Stimulated activated CD8-positive, alpha-beta memory T cell treated with anti-CD3 and anti-CD28 coated beads, Interleukin-12 subunit alpha, Interleukin-12 subunit beta, amount 100 ng/mL, for 24 hours (primary cell): ENCODE measurements around the gene ANKS6.

Experiments used
- DNase-seq: peaks from one replicate; pipeline ENCODE4 v3.0.0-alpha.2; 2020; ENCODE audit errors: extremely low read depth

The ANKS6 gene

DNA sequence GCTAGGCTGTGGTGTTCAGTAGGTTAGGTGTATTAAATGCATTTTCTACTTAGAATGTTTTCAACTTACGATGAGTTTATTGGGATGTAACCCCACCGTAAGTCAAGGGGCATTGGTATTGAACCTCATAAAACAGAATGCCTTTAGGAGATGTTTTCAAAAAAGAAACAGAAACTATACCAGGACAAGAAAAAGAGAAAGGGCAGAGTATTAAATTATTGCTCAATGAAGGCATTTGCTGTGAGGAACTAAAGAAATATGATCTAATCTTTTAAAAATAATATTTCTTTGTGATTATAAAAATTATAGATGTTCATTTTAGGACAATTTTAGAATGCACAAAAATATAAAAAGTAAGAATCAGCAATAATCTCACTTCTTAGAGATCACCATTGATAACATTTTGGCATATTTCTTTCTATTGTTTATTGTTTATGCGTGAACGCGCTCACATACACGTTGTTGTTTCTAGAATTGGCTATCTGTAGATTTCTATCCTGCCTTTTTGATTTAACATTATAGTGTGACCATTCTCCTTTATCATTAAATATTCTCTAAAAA, 19.1 kb upstream of the ANKS6 start:
- DNase-seq = no peak

DNA sequence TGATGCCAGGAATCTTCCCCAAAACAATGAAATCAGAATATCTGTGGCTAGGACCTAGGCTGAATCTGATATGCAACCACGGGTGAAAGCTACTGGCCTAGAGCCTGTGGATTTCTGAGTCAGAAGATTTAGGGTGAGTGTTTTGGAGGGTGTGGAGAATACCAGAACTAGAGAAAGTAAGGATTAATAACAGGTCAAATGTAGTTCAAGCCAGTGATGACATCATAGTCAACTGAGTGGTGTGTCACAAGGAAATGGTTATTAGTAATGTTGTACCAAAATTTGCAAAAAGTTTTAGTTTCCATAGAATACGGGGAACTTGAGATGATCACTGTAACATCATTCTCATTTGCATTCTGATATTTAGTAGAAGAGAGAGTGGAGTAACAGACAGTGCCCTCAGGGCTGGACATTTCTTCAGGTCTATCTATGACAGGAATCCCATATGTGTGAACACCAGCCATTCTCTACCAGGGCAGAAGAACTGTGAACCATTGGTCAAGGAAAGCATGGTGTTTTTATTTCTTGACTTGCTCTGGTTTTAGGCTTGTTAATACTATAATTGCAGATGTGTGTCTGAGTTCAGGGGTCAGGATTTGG, 14.8 kb upstream of the ANKS6 start:
- no peak for DNase-seq

DNA sequence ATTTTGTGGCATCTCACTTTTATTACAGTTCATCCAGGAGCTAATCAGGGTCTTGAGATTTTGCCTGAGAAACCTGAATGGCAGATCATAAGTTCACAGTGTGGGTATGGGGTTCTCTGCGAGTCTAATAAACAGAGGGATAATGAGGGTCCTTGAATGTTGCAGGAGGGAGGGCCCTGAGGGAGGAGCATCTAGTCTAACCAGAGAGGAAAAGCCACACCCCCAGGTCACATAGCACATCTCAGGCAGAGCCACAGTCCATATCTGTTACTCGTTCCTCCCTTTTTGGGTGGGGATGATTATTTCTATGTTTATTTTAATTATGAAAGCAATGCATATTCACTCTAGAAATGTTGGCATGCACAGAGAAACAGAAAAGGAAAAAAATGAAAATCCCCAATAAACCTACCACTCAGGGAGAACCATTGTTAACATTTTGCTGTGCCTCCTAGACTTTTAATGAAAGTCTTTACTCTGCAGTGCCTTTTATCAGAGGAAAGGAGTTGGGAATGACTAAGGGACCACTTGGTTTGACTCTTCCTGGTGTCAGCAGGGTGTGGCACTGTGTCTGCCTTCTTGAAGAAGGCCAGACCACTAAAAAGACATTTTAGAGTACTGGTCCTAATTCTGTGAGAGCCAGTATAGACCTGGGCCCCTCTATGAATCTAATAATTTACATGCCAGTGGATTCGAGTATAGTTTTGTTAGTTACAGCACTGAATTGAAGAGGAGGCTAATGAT, 13.9 kb upstream of the ANKS6 start:
- DNase-seq = no peak

DNA sequence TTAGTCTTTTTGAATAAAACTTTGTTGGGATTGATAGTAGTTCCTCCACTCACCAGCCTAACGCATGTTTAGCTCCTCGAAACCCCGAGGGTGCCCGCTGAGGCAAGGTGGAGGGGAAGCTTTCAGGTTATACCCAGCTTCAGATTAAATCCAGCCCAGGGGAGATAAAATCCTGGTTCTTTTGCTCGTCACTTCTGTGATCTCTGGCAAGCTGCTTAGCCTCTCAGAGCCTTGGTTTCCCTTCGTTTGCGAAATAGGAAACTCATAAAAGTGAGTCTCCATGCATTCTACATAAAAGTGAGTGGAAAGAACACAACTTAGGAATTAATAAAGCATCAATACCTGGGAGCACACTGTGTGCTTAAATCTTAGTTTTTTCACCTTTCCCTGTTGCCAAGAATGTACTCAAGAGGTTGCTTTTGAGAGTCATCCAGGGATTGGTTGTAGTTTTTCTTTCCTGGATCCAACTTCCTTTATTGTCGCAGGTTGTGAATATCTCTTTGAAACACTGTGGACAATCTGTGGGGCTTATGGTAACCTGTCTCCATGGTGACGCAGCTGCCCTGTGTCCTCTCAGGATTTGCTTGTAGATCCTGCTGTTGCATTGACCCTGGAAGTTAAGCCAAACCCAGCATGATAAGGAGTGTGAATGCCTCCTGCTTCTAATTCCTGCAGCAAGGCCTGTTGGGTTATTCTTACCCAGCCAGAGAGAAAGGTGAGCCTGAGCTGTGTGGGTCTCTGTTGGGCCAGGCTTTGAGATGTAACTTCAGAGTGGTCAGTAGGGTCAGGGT, 13.2 kb upstream of the ANKS6 start:
- DNase-seq = no peak

DNA sequence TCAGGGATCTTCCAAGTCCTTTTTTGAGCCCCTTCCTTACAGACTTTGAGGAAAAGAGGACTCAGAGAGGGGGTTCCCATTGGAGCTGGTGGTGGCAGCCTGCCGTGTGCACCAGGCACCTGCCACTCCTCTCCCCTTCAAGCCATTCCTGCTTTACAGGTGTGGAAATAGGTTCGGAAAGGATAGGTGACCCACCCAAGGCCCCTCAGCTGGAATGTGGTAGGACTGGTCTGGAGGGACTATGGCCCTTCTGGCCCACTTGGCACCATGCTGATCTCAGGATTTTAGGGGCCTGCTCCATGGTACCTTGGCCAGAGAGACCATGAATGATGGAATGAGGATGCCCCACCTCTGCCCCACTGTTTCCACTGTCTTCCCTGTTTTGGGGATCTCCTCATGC, 12.5 kb upstream of the ANKS6 start:
- DNase-seq = no peak

DNA sequence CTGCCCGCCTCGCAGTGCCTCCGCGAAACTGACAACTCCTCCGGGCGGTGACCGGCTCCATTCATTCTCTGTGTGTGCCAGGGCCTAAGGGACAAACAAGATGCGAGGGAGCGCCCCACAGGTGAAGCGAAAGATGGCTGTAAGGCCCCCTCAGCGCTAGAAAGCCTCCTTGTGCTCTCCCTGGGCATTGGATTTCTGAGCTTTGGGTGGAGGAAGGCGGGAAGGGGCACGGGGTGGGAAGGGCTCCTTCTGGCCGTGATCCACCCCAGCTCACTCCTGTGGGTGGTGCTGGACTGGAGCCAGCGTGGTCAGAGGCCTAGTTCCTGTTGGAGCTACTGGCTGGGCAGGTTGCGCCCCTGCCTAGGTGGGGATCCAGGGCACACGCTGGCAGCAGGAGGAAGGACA, 12.1 kb upstream of the ANKS6 start:
- no peak for DNase-seq

DNA sequence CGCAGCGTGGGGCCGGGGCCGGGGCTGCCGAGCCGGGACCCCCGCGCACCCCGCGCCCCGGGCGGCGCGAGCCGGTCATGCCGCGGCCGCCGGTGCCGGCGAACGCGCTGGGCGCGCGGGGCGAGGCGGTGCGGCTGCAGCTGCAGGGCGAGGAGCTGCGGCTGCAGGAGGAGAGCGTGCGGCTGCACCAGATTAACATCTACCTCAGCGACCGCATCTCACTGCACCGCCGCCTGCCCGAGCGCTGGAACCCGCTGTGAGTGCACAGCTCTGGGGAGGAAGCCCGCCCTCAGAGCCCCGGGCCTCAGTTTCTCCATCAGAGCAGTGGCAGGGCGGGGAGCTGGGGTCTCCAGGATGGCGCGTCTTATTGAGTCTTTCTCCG, 11.4 kb upstream of the ANKS6 start:
- DNase-seq = no peak

DNA sequence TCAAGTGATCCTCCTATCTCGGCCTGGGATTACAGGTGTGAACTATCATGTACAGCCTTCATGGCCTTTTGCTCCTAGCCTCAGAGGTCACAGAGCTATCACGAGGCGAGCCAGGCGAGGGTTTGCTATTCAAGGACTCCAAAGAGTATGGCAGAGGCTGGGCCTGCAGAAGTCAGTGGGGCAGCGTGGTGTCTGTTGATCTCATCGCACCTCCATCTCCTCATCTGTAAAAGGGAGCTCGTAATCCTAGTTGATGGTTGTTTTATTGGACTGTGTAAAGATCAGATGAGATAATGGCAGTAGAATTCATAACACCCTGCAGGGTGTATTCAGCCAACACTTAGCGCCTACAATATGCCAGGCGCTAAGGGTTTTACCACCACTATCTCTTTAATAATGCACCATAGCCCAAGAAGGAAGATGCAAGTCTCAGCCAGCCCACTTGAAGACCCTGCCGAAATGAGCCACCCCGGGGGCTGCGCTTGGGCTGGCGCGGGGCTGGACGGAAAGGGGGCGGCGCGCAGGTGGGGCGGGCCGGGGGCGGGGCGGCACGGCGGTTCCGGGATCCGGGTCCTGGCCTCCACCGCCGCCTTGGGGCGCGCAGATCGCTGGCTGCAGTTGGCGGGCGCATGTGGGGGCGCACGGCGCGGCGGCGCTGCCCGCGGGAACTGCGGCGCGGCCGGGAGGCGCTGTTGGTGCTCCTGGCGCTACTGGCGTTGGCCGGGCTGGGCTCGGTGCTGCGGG, 10.9 kb upstream of the ANKS6 start, which contains the start of gene GALNT12:
TSS of gene GALNT12 (plus strand) at position 601 of the 744 bp plus-strand sequence. CDS start at position 630, 29 bp downstream.
- peak; percentile 22 for DNase-seq

DNA sequence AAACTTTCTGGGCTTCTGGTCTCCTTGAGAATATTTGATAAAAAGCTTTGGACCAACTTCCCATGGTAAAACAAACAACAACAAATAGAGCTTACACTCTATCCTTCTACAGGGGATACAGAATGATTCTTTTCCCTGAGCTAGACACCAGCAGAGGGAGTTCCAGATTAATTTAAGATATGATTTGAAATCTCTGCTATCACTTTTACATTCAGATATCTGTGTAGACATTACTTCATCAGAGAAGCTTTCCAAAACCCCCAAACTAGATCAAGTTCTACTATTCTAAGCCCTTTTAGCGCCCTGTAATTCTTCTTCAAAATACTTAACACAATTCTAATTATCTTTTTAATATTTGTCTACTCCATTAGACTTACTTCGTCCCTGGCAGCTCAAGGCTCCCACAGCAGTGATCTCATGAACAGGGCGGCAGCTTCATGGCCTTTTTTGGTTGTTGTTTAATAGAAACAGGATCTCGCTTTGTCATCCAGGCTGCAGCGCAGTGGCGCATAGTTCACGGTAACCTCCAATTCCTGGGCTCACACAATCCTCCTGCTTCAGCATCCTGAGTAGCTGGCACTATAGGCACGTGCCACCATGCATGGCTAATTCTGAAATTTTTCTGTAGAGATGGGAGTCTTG, 10.2 kb upstream of the ANKS6 start:
- no peak for DNase-seq

DNA sequence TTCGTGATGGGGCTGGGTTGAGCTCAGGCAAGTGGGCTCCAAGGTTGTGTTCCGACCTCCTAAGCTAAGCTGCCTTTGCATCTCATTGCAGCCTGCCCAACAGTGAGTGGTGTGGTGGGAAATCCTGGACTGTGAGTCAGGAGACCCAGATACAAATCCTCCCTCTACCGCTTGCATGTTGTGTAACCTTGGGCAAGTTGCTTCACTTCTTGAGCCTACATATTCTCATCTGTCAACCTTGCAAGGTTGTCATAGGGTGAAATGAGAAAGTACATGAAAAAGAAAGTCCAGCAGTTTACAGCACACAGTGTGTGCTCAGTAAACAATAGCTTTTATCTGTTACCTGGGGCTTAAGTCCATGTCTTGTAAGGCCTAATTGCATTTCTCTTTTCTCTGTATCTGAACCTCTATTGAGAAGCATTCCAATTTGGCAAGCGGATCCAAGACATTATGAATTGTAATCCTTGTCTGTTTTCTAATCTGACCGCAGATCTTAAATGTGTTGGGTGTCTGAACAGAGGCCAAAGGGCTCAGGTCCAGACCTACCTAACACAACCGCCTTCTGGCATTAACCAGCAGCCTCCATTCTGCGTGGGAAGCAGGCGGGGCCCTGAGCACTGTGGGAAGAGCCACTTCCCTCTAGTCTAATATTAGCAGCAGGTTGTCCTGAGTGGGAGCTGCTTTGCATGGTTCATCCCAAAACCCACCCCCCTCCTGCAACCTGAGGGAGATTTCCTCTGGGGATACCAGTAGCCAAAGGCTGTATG, 9.3 kb upstream of the ANKS6 start:
- DNase-seq = no peak

DNA sequence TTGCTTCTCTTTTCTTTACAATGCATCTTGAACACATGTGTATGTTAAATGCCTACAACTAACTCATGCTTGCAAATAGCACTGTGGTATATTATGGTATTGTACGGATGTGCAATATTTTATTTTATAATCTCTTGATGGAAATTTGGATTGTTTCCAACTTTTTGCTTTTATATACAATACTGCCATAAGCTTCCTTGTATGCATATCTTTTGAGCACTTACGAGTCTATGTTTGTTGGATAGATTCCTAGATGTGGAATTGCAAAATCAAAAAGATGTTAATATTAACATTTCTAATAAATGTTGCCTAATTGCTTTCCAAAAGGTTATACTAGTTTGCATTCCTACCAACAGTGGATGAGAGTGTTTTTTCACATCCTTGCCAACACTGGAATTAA, 7.7 kb upstream of the ANKS6 start:
- no peak for DNase-seq

DNA sequence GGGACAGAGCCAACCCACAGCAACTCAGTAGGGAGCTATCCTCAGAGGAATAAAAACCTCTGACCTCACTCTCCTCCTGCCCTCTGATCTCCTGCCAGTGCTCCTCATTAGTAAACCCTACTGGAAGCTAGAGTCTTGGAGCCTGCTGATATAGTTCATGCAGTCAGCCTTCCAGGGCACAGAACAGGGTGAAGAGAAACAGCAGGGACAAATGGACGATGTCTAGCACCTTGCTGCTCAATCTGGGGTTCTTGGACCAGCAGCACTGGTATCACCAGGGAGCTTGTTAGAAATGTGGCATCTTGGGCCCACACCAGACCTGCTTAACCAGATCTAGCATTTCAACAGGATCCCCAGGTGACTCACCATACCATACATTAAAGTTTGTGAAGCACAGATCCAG, 5.6 kb upstream of the ANKS6 start:
- DNase-seq = no peak

DNA sequence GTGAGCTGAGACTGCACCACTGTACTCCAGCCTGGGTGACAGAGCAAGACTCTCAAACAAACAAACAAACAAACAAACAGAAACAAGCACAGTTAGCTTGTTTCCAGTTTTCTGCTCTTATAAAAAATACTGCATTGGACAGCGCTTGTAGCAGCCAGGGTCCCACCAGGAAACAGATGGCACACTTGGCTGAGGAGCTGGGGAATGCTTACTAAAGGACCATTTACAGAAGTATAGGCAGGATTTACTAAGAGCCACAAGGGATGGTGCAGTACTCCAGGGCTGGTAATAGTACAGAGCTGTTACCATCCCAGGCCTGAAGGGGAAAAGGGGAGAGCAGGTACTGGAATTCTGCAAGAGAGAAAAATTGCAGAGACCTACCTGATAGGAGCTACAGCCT, 5.2 kb upstream of the ANKS6 start:
- no peak for DNase-seq

DNA sequence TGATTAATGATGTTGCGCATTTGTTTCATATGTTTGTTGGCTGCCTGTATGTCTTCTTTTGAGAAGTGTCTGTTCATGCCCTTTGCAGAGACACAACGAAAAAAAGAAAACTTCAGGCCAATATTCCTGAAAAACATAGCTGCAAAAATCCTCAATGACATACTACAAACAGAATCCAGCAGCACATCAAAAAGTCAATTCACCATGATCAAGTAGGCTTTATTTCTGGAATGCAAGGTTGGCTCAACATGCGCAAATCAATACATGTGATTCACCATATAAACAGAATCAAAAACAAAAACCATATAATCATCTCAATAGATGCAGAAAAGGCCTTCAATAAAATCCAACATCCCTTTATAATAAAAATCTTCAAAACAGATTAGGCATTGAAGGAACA, 1.9 kb upstream of the ANKS6 start:
- no peak for DNase-seq

DNA sequence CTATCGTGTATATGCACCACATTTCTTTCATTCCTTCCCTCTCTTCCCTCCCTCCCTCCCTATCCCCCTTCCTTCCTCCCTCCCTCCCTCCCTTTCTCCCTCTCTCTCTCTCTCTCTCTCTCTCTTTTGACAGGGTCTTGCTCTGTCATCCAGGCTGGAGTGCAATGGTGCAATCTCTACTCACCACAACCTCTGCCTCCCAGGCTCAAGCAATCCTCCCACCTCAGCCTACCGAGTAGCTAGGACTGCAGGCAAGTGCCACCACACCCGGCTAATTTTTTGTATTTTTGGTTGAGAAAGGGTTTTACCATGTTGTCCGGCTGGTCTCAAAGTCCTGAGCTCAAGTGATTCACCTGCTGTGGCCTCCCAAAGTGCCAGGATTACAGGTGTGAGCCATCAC, 1.1 kb upstream of the ANKS6 start:
- DNase-seq = no peak

DNA sequence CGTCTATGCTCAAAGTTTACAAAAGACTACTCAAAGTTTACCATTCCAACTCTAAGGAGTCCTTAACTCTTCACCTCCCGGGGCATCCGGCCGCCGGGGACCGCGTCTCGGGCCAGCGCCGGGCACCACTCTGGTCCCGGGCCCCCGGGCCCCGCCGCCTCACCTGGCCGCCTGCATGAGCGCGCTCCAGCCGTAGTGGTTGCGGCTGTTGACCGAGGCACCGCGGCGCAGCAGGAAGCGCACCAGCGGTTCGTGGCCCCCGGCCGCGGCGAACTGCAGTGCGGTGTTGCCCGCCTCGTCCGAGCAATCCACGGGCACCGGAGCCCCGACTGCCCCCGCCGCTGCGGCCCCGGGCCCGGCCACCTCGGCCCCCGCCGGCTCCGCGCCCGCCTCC, 388 bp downstream of the ANKS6 start:
- DNase-seq = no peak

DNA sequence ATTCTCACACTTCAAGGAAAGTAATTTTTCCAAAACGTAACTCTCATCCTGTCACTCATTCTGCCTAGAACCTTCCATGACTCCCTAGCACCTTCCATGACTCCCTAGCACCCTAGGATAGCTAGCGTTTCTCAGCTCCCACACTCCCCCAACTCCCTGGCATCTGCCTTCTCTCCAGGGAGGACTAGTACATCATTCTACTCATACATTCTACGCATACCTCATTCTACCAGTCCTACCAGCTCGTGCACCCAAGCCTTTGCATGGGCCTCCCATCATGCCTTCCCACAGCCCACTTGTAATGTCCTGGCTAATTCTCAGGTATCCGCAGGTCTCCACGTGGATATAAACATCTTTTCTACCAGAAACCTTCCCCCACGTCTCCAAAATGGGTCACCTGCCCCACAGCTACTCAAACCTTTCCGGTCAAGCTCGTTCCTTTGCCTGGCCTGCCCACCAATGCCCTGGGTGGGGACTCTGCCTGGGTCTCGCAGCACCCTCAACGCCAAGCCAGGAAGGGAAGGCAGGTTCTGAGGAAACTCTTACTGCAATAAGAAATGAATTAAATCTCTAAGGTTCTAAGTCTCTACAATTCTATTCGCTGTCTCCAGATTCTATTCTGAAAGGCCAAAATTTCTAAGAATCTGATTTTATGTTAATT, 930 bp downstream of the ANKS6 start:
- no peak for DNase-seq

DNA sequence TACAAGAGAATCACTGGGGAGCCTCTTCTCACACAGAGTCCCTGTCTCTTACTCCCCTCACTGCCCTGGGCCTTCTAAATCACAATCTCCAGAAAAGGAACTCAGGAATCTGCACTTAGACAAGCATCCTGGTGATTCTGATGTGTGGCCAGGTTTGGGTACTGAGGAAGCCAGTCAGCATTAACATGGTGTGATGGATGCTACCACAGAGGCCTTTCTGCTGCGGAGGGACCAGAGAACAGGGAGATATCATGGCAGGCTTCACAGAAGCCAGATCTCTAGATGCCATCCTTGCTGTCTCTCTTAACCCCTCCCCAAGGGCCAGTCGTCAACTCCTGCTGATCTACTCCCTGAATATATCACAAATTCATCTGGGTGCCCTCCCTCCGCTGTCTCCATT, 1.6 kb downstream of the ANKS6 start:
- DNase-seq = no peak

DNA sequence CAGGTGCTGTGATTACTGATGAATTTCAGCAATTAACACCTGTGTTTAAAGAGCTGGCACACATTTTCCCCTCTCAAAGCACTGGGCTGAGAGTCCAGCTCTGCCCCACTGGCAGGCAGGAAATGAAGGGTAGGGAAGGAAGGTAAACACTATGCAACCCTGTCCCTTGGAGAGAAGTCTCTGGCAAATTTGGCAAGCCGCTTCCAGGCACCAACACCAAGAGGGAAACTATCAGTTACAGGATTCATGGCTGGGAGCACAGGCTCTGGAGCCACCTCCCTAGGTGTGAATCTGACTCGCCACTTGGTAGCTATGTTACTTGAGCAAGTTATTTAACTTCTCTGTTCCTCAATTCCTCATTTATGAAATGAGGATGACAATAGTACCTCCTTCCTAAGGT, 3.3 kb downstream of the ANKS6 start:
- no peak for DNase-seq
